IPS DF 6.9 (cell line): ENCODE measurements around the gene RNLS.
"Not testable (repeated sequence)": the region's sequence is repeated elsewhere in the genome, so short reads cannot be mapped to it uniquely, and the experiment has no call there.

Source experiments
- DNase-seq: peaks from one replicate; pipeline ENCODE4 v3.0.0-alpha.2; 2013; ENCODE audit warnings: low read depth, low spot score
- H3K27ac ChIP-seq: one replicate; pipeline ENCODE4 v1.5.1; 2013; ENCODE audit warnings: low read length, control low read depth
- H3K27me3 ChIP-seq: 2 replicates; pipeline ENCODE4 v1.6.1; 2013; ENCODE audit warnings: mild to moderate bottlenecking, low read length; ENCODE audit not compliant: control insufficient read depth, insufficient read depth
- H3K36me3 ChIP-seq: 2 replicates; pipeline ENCODE4 v1.6.1; 2013; ENCODE audit warnings: low read length; ENCODE audit not compliant: control insufficient read depth, insufficient read depth
- H3K4me1 ChIP-seq: 2 replicates; pipeline ENCODE4 v1.6.1; 2013; ENCODE audit warnings: low read length; ENCODE audit not compliant: control insufficient read depth, insufficient read depth
- H3K4me3 ChIP-seq: 2 replicates; pipeline ENCODE4 v1.5.1; 2013; ENCODE audit warnings: mild to moderate bottlenecking, low read length
- H3K9me3 ChIP-seq: 2 replicates; pipeline ENCODE4 v1.6.1; 2013; ENCODE audit warnings: low read length, inconsistent platforms; ENCODE audit not compliant: control insufficient read depth, insufficient read depth
- WGBS: extraction: QIAGEN DNeasy Blood & Tissue Kit; methylation state at CpG from one replicate; pipeline ENCODE4 v1.1.7; 2013; ENCODE audit warnings: mixed read lengths, missing lambda C conversion rate; ENCODE audit not compliant: insufficient read length, insufficient coverage; 5-methylcytosine and 5-hydroxymethylcytosine counted together

RNLS gene

GRCh38 chr10:88280518-88280917 lies 302.6 kb downstream of the RNLS start:
- Histone ChIP-seq H3K4me1 (no peaks in the 10 kb centered on the region), H3K27me3 (no peaks in the 10 kb centered on the region), H3K9me3 (no peaks in the 10 kb centered on the region)

GRCh38 chr10:88278912-88279311 lies 304.2 kb downstream of the RNLS start:
- H3K9me3 ChIP-seq = no peaks in the 10 kb centered on the region
- no peaks in the 10 kb centered on the region for H3K27me3 ChIP-seq
- no peaks in the 10 kb centered on the region for H3K36me3 ChIP-seq
- H3K4me1 ChIP-seq = no peaks in the 10 kb centered on the region
- no peak for DNase-seq
- no peak overlapping the region for H3K27ac ChIP-seq
- no CpG with 5 or more reads among the region's 2 CpGs for WGBS
- no peak overlapping the region for H3K4me3 ChIP-seq

More at GRCh38 chr10:88280518-88280917, 302.6 kb downstream of the RNLS start:
- DNase-seq = no peak
- no peak overlapping the region for H3K27ac ChIP-seq
- no peaks in the 10 kb centered on the region for H3K36me3 ChIP-seq
- H3K4me3 ChIP-seq = no peak overlapping the region

GRCh38 chr10:88276945-88277344 lies 306.2 kb downstream of the RNLS start:
- not testable (repeated sequence) for H3K27ac ChIP-seq, H3K36me3 ChIP-seq, H3K9me3 ChIP-seq, H3K4me1 ChIP-seq, H3K4me3 ChIP-seq, H3K27me3 ChIP-seq, DNase-seq
- WGBS = no CpG with 5 or more reads among the region's 4 CpGs

- Histone ChIP-seq H3K36me3 (no peaks in the 10 kb centered on the region), H3K4me3 (no peak overlapping the region), H3K4me1 (no peaks in the 10 kb centered on the region), H3K9me3 (no peaks in the 10 kb centered on the region), H3K27ac (no peak overlapping the region), H3K27me3 (no peaks in the 10 kb centered on the region)
- DNase-seq = no peak
- WGBS = no CpG with 5 or more reads among the region's 2 CpGs
Observed at GRCh38 chr10:88274286-88274685, 308.8 kb downstream of the RNLS start.

- no peaks in the 10 kb centered on the region for H3K36me3 ChIP-seq
Observed at GRCh38 chr10:88273567-88273966, 309.6 kb downstream of the RNLS start.

GRCh38 chr10:88271761-88272543 lies 311.2 kb downstream of the RNLS start:
- Histone ChIP-seq H3K4me3 (no peak overlapping the region), H3K9me3 (no peaks in the 10 kb centered on the region), H3K36me3 (no peaks in the 10 kb centered on the region), H3K27me3 (no peaks in the 10 kb centered on the region), H3K4me1 (no peaks in the 10 kb centered on the region), H3K27ac (no peak overlapping the region)
- no CpG with 5 or more reads among the region's 5 CpGs for WGBS
- no peak for DNase-seq

More at GRCh38 chr10:88273567-88273966, 309.6 kb downstream of the RNLS start:
- Histone ChIP-seq H3K9me3 (no peaks in the 10 kb centered on the region), H3K27me3 (no peaks in the 10 kb centered on the region), H3K4me3 (no peak overlapping the region), H3K4me1 (no peaks in the 10 kb centered on the region), H3K27ac (no peak overlapping the region)
- no CpG with 5 or more reads among the region's 4 CpGs for WGBS
- DNase-seq = no peak

GRCh38 chr10:88270871-88271713 lies 312.0 kb downstream of the RNLS start:
- no peaks in the 10 kb centered on the region for H3K4me1 ChIP-seq
- H3K9me3 ChIP-seq = no peaks in the 10 kb centered on the region
- H3K4me3 ChIP-seq = no peak overlapping the region
- H3K27ac ChIP-seq = no peak overlapping the region
- no peaks in the 10 kb centered on the region for H3K27me3 ChIP-seq
- DNase-seq = no peak
- WGBS = no CpG with 5 or more reads among the region's 6 CpGs
- H3K36me3 ChIP-seq = no peaks in the 10 kb centered on the region

- H3K4me1 ChIP-seq = no peaks in the 10 kb centered on the region
- H3K36me3 ChIP-seq = no peaks in the 10 kb centered on the region
- no peak overlapping the region for H3K4me3 ChIP-seq
- DNase-seq = no peak
- no peak overlapping the region for H3K27ac ChIP-seq
- H3K27me3 ChIP-seq = no peaks in the 10 kb centered on the region
- no CpG with 5 or more reads among the region's 9 CpGs for whole genome bisulfite sequencing
- no peaks in the 10 kb centered on the region for H3K9me3 ChIP-seq
Observed at GRCh38 chr10:88270061-88270808, 312.9 kb downstream of the RNLS start.

GRCh38 chr10:88262591-88263234 lies 320.4 kb downstream of the RNLS start:
- no CpG with 5 or more reads among the region's 5 CpGs for WGBS

GRCh38 chr10:88261152-88261551 lies 322.0 kb downstream of the RNLS start:
- no peak for DNase-seq
- no peak overlapping the region for H3K4me3 ChIP-seq

More at GRCh38 chr10:88262591-88263234, 320.4 kb downstream of the RNLS start:
- Histone ChIP-seq H3K36me3 (no peaks in the 10 kb centered on the region), H3K4me1 (no peaks in the 10 kb centered on the region), H3K9me3 (no peaks in the 10 kb centered on the region), H3K4me3 (no peak overlapping the region), H3K27me3 (no peaks in the 10 kb centered on the region), H3K27ac (no peak overlapping the region)
- no peak for DNase-seq

More at GRCh38 chr10:88261152-88261551, 322.0 kb downstream of the RNLS start:
- Histone ChIP-seq H3K4me1 (no peaks in the 10 kb centered on the region), H3K36me3 (no peaks in the 10 kb centered on the region), H3K27me3 (no peaks in the 10 kb centered on the region), H3K27ac (no peak overlapping the region), H3K9me3 (no peaks in the 10 kb centered on the region)
